ENCODE results near the gene POU2F1. TPM values are rescaled to one million over a fixed set of nuclear protein-coding genes. Genes with fewer than 3 reads are reported as not detected.

POU2F1 gene
- total RNA-seq, 1 experiment from 2014 or later: 24.5 TPM

GRCh38 chr1:167250482-167250881 is 29.8 kb downstream of the POU2F1 start:
- Histone ChIP-seq H2AFZ (ENCODE audit: low read depth, low read length, poor library complexity, severe bottlenecking) (no peak overlapping the region), H3K4me3 (replicated peaks in 1 of 2; ENCODE audit: low read depth in 1 of 2, low read length in 2 of 2) (no peak overlapping the region), H3K4me2 (ENCODE audit: low read length) (no peak overlapping the region), H3K9ac (ENCODE audit: low read length) (no peak overlapping the region), H4K20me1 (ENCODE audit: insufficient read depth) (no peaks in the 10 kb centered on the region), H3K79me2 (ENCODE audit: insufficient read depth, low read length) (peaks cover 82% of the 10 kb centered on the region), H3K27me3 (ENCODE audit: insufficient read depth, low read length) (no peaks in the 10 kb centered on the region), H3K9me2 (ENCODE audit: insufficient read depth) (0 out of 2 replicates have a peak, but pooled peaks cover 2% of the 10 kb centered on the region), H3K36me3 (ENCODE audit: control insufficient read depth in 1 of 2, insufficient read depth in 2 of 2, low read length in 2 of 2) (no peaks in the 10 kb centered on the region), H3K4me1 (ENCODE audit: control insufficient read depth in 1 of 2, insufficient read depth in 2 of 2, low read length in 2 of 2) (no peaks in the 10 kb centered on the region), H3K9me3 (ENCODE audit: control insufficient read depth in 1 of 2, insufficient read depth in 1 of 2, low read depth in 1 of 2, low read length in 2 of 2) (no peaks in the 10 kb centered on the region), H3K27ac (ENCODE audit: low read depth, low read length) (no peak overlapping the region)
- intact Hi-C loops (cut with micrococcal nuclease): no loop called here
- CTCF ChIA-PET: no interaction called here
- ATAC-seq: no peak
- POLR2A ChIA-PET: no interaction called here
- BruUV-seq (replicated peaks): no TSS peak
- DNase-seq (ENCODE audit: low read depth, low spot score): no peak
- RAD21 ChIA-PET (ENCODE audit: low non-redundant PET in 1 of 2, low total read pairs in 2 of 2, uncharacterized antibody in 2 of 2, unreplicated experiment in 2 of 2): no interaction called here
- no peak for TF ChIP-seq SRF (IDR thresholded peaks at IDR 0.05; ENCODE audit: low read depth)
- no peak for TF ChIP-seq TCF7L2 (IDR thresholded peaks at IDR 0.05; ENCODE audit: borderline replicate concordance, extremely low read depth, insufficient read depth, insufficient read length)
- TF ChIP-seq REST (IDR thresholded peaks at IDR 0.05; ENCODE audit: low read depth): no peak
- no peak for TF ChIP-seq CEBPB (IDR thresholded peaks at IDR 0.05; ENCODE audit: low read depth)
- no peak for TF ChIP-seq ELF1 (IDR thresholded peaks at IDR 0.05; ENCODE audit: borderline replicate concordance, low read depth)
- no peak for TF ChIP-seq ATF3 (IDR thresholded peaks at IDR 0.05)
- TF ChIP-seq MAX (IDR thresholded peaks at IDR 0.05): no peak
- no peak for TF ChIP-seq EGR1 (IDR thresholded peaks at IDR 0.05; ENCODE audit: low read depth)
- no peak for TF ChIP-seq CBX3 (IDR thresholded peaks at IDR 0.05; ENCODE audit: low read depth)
- no peak for TF ChIP-seq CTCF (IDR thresholded peaks at IDR 0.05 in 2 of 3, conservative IDR thresholded peaks at IDR 0.05 in 1 of 3; ENCODE audit: borderline replicate concordance in 1 of 3, insufficient read depth in 1 of 3, low read depth in 2 of 3, low read length in 2 of 3)
- TF ChIP-seq FOSL1 (IDR thresholded peaks at IDR 0.05; ENCODE audit: low read depth): no peak
- no peak for TF ChIP-seq POLR2A (IDR thresholded peaks at IDR 0.05; ENCODE audit: borderline replicate concordance, extremely low read depth, insufficient read depth, insufficient read length)
- TF ChIP-seq ZNF274 (IDR thresholded peaks at IDR 0.05; ENCODE audit: low read depth, low read length): no peak
- no peak for TF ChIP-seq RAD21 (IDR thresholded peaks at IDR 0.05; ENCODE audit: low read depth)
- TF ChIP-seq ZFX (IDR thresholded peaks at IDR 0.05): no peak
- no peak for TF ChIP-seq EZH2 (IDR thresholded peaks at IDR 0.05)
- no peak for TF ChIP-seq SIN3A (IDR thresholded peaks at IDR 0.05; ENCODE audit: low read depth)
- TF ChIP-seq SP1 (IDR thresholded peaks at IDR 0.05; ENCODE audit: low read depth): no peak

Measured in HCT116 (cell line).